K562 (cell line): ENCODE measurements around the gene BIN1.

ENCODE experiments used
- ARID3B ChIP-seq: fragments of 250-450 bp; sonication (Bioruptor Pico); IDR thresholded peaks from 2 replicates; pipeline ENCODE4 v1.4.0; 2020; ENCODE audit warnings: borderline replicate concordance
- ATF3 ChIP-seq, 2 experiments: fragments of 450-650 bp in 1 of 2; sonication (generic) in 1 of 2; formaldehyde crosslinking in 1 of 2; IDR thresholded peaks in 1 of 2; conservative IDR thresholded peaks in 1 of 2; 2 replicates each; pipeline versions ENCODE4 v1.6.1 to v1.8.1; 2016 to 2023; ENCODE audit warnings: mild to moderate bottlenecking in 2 of 2, moderate library complexity in 2 of 2, inconsistent platforms in 1 of 2, missing genetic modification reagents in 1 of 2
- EP300 ChIP-seq: IDR thresholded peaks from 2 replicates; pipeline ENCODE4 v1.6.1; 2012; ENCODE audit warnings: low read length, improper control_type of control experiment
- HMG20B ChIP-seq: fragments of 250-450 bp; sonication (Bioruptor Pico); IDR thresholded peaks from 2 replicates; pipeline ENCODE4 v1.5.0; 2021; ENCODE audit warnings: mild to moderate bottlenecking
- MXI1 ChIP-seq: IDR thresholded peaks from 2 replicates; pipeline ENCODE4 v1.6.1; 2011; ENCODE audit warnings: low read depth, mild to moderate bottlenecking, improper control_type of control experiment, low read length
- REST ChIP-seq, 2 experiments: fragments of 450-650 bp; formaldehyde crosslinking in 1 of 2; IDR thresholded peaks; 2 replicates each; pipeline versions ENCODE4 v1.4.0 to v1.6.1; 2014 to 2020; ENCODE audit warnings: mild to moderate bottlenecking in 2 of 2, borderline replicate concordance in 1 of 2, low read depth in 1 of 2
- TARDBP ChIP-seq: fragments of 450-650 bp; IDR thresholded peaks from 2 replicates; pipeline ENCODE4 v1.6.1; 2016
- TBL1XR1 ChIP-seq, 2 experiments: IDR thresholded peaks; 2 replicates each; pipeline ENCODE4 v1.6.1; 2012; ENCODE audit warnings: improper control_type of control experiment in 2 of 2, low read length in 2 of 2, mild to moderate bottlenecking in 1 of 2

- TF ChIP-seq REST (IDR thresholded peaks at IDR 0.05; ENCODE audit: borderline replicate concordance) (no peak), REST (CRISPR knock-in tag; IDR thresholded peaks at IDR 0.05; ENCODE audit: low read depth) (no peak), ATF3 (IDR thresholded peaks at IDR 0.05) (no peak), ATF3 (CRISPR knock-in tag; conservative IDR thresholded peaks at IDR 0.05) (no peak), MXI1 (no peak), TBL1XR1 (IDR thresholded peaks at IDR 0.05; ENCODE audit: low read length in 2 of 2) (no peak), HMG20B (no peak), EP300 (no peak), ARID3B (CRISPR knock-in tag) (no peak), TARDBP (no peak)
Measured at GRCh38 chr2:127128445-127128904, 21.5 kb upstream of the BIN1 start.
